Nephron progenitor cell (in vitro differentiated cells): Measurements from ENCODE around the gene TTLL8.

Experiments used
- DNase-seq: peaks from one replicate; pipeline ENCODE4 v3.0.0; 2021
- H3K27ac Mint-ChIP-seq: 2 replicates; pipeline ENCODE4 v1.8.0; 2021; ENCODE audit warnings: mild to moderate bottlenecking, moderate library complexity, mixed read lengths
- H3K27me3 Mint-ChIP-seq: 2 replicates; pipeline ENCODE4 v1.8.0; 2021; ENCODE audit warnings: mild to moderate bottlenecking, low read depth, mixed read lengths; ENCODE audit not compliant: poor library complexity
- H3K36me3 Mint-ChIP-seq: 2 replicates; pipeline ENCODE4 v1.8.0; 2021; ENCODE audit warnings: low read depth, mixed read lengths
- H3K4me1 Mint-ChIP-seq: 2 replicates; pipeline ENCODE4 v1.8.0; 2021; ENCODE audit warnings: mixed read lengths
- H3K4me3 Mint-ChIP-seq: 2 replicates; pipeline ENCODE4 v1.8.0; 2021; ENCODE audit warnings: mild to moderate bottlenecking, moderate library complexity, mixed read lengths
- H3K9me3 Mint-ChIP-seq: 2 replicates; pipeline ENCODE4 v1.8.0; 2021; ENCODE audit warnings: mild to moderate bottlenecking, moderate library complexity, mixed read lengths
- CTCF ChIP-seq: fragments of 200-600 bp; sonication (generic); IDR thresholded peaks from 2 replicates; pipeline ENCODE4 v1.5.0; 2021; ENCODE audit warnings: antibody characterized with exemption

TTLL8 gene

DNA sequence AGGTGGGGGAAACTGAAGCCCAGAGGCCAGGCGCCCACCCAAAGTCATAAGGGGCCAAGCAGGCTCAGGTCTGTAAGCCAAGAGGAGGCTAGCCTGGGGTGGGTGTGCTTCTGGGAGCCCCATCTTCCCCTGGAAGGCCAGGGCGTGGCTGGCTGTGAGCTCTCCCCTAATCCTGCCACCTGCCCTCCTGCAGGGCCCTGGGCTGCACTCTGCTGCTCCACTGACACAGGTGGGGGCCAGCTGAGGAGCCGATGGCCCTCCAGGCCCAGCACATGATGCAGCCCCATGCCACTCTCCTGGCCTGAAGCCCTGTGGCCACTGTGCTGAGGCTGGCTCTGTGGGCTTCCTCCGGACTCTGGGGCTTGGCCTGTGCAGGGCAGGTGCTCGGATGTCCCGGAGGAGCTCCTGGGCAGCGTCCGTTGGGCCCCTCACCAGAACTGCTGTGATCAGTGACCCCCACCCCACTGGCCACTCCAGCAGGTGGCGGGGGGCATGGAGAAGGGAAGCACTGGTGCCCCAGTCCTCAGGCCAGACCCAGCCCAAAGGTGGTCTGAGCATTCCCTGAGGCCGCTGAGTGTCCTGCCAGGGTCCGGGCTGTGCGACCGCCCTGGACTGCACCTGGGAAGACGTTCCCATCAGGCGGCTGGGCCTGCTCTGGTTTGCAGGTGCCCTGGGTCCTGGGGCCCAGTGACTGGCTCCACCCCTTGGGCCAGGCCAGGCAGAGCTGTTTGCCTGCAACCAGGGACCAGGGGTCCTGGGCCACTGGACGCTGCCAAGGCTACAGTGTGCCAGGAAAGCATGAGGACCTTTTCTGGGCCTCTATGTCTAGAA lies 89.1 kb downstream of the TTLL8 start:
- peak; percentile 8 for DNase-seq
- peaks cover 30% of the 10 kb centered on the region for H3K4me1 Mint-ChIP-seq
- no peaks in the 10 kb centered on the region for H3K9me3 Mint-ChIP-seq
- no peak for TF ChIP-seq CTCF
- no peaks in the 10 kb centered on the region for H3K36me3 Mint-ChIP-seq
- no peak overlapping the region for H3K4me3 Mint-ChIP-seq
- no peak overlapping the region for H3K27ac Mint-ChIP-seq
- H3K27me3 Mint-ChIP-seq, result peaks cover 12% of the 10 kb centered on the region
